ENCODE results near the gene NAV2.
"Not testable (repeated sequence)": the region's sequence is repeated elsewhere in the genome, so short reads cannot be mapped to it uniquely, and the experiment has no call there.

Gene NAV2

DNA sequence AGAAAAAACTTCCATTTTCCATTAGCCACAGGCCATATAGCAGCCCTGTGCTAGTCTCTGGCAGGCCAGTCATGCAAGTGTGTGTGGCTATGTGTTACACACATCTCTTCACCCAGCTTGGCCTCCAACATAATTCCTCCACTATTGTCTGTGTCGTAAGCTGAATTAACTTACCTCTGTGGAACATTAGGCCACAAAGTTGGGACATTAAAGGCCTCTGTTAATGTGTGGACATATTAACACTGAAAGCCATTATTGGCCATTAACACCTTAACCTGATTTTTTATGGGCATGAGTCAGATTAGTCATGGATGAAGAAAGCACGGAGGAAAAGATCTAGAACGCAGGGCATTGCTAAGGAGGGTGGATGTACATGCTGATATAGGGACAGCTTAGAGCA, 347.5 kb downstream of the NAV2 start:
- in situ Hi-C loops (cut with MboI; ENCODE audit: low pct_unique_long_range_greater_than_20kb, low sequenced_read_pairs) = no loop called here
- no peak for DNase-seq

GRCh38 chr11:20060647-20061205, 348.1 kb downstream of the NAV2 start:
- in situ Hi-C loops (cut with MboI; ENCODE audit: low pct_unique_long_range_greater_than_20kb, low sequenced_read_pairs) = no loop called here
- DNase-seq = no peak

DNA sequence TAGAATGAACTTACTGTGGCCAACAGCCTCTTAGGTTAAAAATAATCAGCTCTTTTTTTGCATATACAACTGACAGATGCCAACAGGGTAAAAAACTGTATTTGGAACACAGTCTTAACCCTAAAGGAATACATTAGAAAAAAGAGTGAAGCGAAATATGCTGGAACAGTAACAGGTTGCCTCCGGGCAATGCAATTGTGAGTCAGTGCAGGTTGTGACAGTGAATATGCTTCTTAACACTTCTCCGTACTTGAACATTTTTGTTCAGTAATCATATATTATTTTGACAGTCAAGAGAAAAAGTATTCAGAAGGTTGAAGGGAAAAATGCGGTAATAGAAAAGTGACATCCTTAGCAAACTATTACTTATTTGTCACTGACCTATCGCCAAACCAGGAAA, 349.1 kb downstream of the NAV2 start:
- no peak for DNase-seq
- in situ Hi-C loops (cut with MboI; ENCODE audit: low pct_unique_long_range_greater_than_20kb, low sequenced_read_pairs) = no loop called here

- no peak for DNase-seq
- in situ Hi-C loops (cut with MboI; ENCODE audit: low pct_unique_long_range_greater_than_20kb, low sequenced_read_pairs) = no loop called here
Measured at GRCh38 chr11:20064961-20065405, 352.3 kb downstream of the NAV2 start.

DNA sequence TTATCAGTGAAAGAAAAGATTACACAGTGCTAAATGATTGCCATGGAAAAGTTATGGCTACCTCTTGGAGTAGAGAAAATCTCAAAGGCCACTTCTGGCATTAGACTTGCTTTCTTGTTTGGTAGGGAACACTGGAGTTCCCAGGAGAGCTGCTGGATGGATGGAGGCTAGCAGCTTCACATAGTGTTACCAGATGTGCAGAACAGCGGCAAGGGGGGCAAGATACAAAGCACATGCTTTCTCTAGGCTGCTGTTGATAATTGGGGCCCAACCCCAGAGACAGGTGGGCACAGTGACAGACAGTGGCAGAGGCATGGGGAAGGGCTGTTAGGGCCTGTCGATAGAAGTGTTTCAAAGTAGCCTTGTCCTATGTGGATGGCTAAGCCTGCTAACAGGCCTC, 352.8 kb downstream of the NAV2 start:
- no peak for DNase-seq
- in situ Hi-C loops (cut with MboI; ENCODE audit: low pct_unique_long_range_greater_than_20kb, low sequenced_read_pairs) = no loop called here

GRCh38 chr11:20066013-20066782, 353.6 kb downstream of the NAV2 start:
- in situ Hi-C loops (cut with MboI; ENCODE audit: low pct_unique_long_range_greater_than_20kb, low sequenced_read_pairs) = no loop called here
- DNase-seq = no peak

GRCh38 chr11:20066783-20067156, 354.1 kb downstream of the NAV2 start:
- in situ Hi-C loops (cut with MboI; ENCODE audit: low pct_unique_long_range_greater_than_20kb, low sequenced_read_pairs) = no loop called here
- no peak for DNase-seq

DNA sequence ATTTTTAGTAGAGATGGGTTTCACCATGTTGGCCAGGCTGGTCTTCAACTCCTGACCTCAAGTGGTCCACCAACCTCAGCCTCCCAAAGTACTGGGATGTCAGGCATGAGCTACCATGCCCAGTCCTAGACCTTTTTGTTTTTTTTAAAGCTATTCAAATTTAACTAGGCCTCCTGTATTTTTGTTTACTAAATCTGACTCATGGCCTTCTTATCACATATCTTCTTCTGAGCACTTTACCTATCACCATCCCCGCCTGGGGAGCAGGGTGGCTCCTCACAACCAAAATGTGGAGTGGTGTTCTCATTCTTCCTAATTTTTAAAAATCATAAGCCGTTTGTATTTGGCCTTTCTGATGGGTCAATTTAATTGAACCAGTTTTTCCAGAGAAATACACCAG, 355.0 kb downstream of the NAV2 start:
- DNase-seq = no peak
- in situ Hi-C loops (cut with MboI; ENCODE audit: low pct_unique_long_range_greater_than_20kb, low sequenced_read_pairs) = no loop called here

DNA sequence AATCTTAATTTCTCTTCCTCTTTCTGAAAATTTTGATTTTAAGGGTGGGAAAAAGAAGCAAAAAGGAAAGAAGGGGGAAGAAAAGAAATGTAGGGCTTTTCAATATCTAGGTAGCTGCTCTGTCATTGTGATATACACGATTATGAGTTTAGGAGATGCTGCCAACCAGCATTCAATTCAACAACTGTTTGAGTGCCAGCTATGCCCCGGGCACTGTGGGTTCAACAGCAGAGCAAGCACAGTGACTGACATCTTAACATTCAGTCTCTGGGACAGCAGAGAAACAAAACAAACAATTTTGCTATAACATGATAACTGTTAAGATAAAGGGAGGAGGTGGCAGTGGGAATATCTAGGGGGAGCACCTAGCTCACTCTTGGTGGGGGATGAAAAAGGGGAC, 356.1 kb downstream of the NAV2 start:
- DNase-seq = no peak
- in situ Hi-C loops (cut with MboI; ENCODE audit: low pct_unique_long_range_greater_than_20kb, low sequenced_read_pairs) = no loop called here

DNA sequence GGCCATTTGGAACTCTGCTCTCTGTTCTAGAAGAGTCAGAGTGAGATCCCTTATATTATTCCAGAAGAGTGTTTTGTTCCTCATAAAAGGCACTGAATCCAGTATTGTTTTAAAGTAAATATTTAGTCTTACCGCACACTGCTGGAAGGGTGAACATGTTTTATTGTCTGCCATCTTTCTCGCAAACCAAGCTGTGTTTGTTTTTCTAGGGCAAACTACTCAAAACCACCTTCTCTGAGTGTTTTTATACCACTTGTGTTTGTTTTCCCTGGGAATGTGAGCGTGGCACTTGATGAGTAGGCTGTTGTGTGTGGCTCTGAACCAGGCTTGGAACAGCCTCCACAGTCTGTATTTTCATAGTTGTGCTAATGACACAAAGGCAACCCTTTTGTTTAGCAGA, 357.8 kb downstream of the NAV2 start:
- no peak for DNase-seq
- in situ Hi-C loops (cut with MboI; ENCODE audit: low pct_unique_long_range_greater_than_20kb, low sequenced_read_pairs) = no loop called here

GRCh38 chr11:20075627-20076026, 363.0 kb downstream of the NAV2 start:
- in situ Hi-C loops (cut with MboI; ENCODE audit: low pct_unique_long_range_greater_than_20kb, low sequenced_read_pairs) = no loop called here
- DNase-seq = no peak

GRCh38 chr11:20078846-20079245, 366.2 kb downstream of the NAV2 start:
- in situ Hi-C loops (cut with MboI; ENCODE audit: low pct_unique_long_range_greater_than_20kb, low sequenced_read_pairs) = no loop called here
- no peak for DNase-seq

DNA sequence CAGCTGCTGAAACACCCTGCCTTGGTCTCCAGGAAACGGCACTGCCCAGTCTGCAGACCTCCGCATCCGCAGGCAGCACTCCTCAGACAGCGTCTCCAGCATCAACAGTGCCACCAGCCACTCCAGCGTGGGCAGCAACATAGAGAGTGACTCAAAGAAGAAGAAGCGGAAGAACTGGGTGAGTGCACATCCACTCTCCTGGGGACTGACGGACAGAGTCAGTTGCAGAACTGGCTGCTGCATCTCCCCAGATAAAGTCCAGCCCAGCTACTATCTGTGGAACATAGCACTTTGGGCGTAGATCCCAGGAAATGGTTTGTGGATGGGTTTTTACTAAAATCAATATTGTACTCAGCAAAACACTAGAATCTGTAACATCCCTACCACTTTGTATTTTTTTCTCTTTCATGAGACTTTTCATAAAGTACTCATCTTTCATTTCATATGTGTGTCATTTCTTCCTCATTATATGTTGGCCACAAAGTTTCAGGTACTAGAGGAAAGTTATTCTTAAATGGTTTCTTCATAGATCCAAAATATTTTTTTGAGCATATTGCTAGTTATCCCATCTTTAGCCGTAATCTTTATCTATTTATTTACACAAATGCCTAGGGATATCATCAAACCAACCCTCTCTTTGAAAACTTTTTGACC, 367.5 kb downstream of the NAV2 start:
- in situ Hi-C loops (cut with MboI; ENCODE audit: low pct_unique_long_range_greater_than_20kb, low sequenced_read_pairs) = no loop called here
- no peak for DNase-seq

GRCh38 chr11:20081336-20081735, 368.7 kb downstream of the NAV2 start:
- in situ Hi-C loops (cut with MboI; ENCODE audit: low pct_unique_long_range_greater_than_20kb, low sequenced_read_pairs) = no loop called here

DNA sequence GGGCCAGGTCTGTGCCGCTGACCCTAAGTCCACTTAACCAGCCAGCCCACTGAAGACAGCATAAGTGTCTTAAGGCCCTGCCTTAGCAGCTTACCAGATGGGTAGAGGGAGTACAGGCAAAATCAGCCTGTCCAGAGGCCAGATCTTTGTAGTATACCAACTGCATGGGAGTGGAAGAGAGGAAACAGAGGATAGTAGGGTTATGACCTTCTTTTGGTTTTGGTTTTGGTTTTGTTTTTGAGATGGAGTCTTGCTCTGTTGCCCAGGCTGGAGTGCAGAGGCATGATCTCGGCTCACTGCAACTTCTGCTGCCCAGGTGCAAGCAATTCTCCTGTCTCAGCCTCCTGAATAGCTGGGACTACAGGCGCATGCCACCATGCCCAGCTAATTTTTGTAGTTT, 371.2 kb downstream of the NAV2 start:
- in situ Hi-C loops (cut with MboI; ENCODE audit: low pct_unique_long_range_greater_than_20kb, low sequenced_read_pairs); DNase-seq: not testable (repeated sequence)

More at GRCh38 chr11:20081336-20081735, 368.7 kb downstream of the NAV2 start:
- DNase-seq = no peak

- no peak for DNase-seq
- in situ Hi-C loops (cut with MboI; ENCODE audit: low pct_unique_long_range_greater_than_20kb, low sequenced_read_pairs) = no loop called here
Measured at GRCh38 chr11:20084921-20085814, 372.5 kb downstream of the NAV2 start.

- DNase-seq = no peak
- in situ Hi-C loops (cut with MboI; ENCODE audit: low pct_unique_long_range_greater_than_20kb, low sequenced_read_pairs) = no loop called here
Measured at GRCh38 chr11:20085918-20086317, 373.3 kb downstream of the NAV2 start.

GRCh38 chr11:20087118-20087521, 374.5 kb downstream of the NAV2 start:
- DNase-seq = no peak
- in situ Hi-C loops (cut with MboI; ENCODE audit: low pct_unique_long_range_greater_than_20kb, low sequenced_read_pairs) = no loop called here

GRCh38 chr11:20088397-20089225, 376.0 kb downstream of the NAV2 start:
- DNase-seq = no peak
- in situ Hi-C loops (cut with MboI; ENCODE audit: low pct_unique_long_range_greater_than_20kb, low sequenced_read_pairs) = no loop called here

Measured in KBM-7 (cell line).